HepG2 (cell line): Measurements from ENCODE around the gene CTSW. TPM values are rescaled to one million over a fixed set of nuclear protein-coding genes. Genes with fewer than 3 reads are reported as not detected.

Experiments used
- ATRX ChIP-seq: sonication (generic); formaldehyde crosslinking; IDR thresholded peaks from 2 replicates; pipeline ENCODE4 v1.4.0; 2020; ENCODE audit warnings: missing genetic modification reagents, borderline replicate concordance
- DMTF1 ChIP-seq: sonication (generic); formaldehyde crosslinking; IDR thresholded peaks from 2 replicates; pipeline ENCODE4 v1.4.0; 2020; ENCODE audit warnings: mild to moderate bottlenecking, missing genetic modification reagents
- E2F1 ChIP-seq: sonication (generic); formaldehyde crosslinking; IDR thresholded peaks from 2 replicates; pipeline ENCODE4 v1.5.0; 2020; ENCODE audit warnings: missing genetic modification reagents
- HDAC2 ChIP-seq: sonication (generic); formaldehyde crosslinking; IDR thresholded peaks from 2 replicates; pipeline ENCODE4 v1.4.0; 2020; ENCODE audit warnings: missing genetic modification reagents
- HIVEP1 ChIP-seq: sonication (generic); formaldehyde crosslinking; IDR thresholded peaks from 2 replicates; pipeline ENCODE4 v1.4.0; 2020; ENCODE audit warnings: mild to moderate bottlenecking, missing genetic modification reagents
- HNRNPH1 ChIP-seq: fragments of 200-400 bp; formaldehyde crosslinking; optimal IDR thresholded peaks from 2 replicates; pipeline ENCODE3; 2017; ENCODE audit warnings: mild to moderate bottlenecking, low read depth, low read length
- HNRNPL ChIP-seq: fragments of 200-400 bp; formaldehyde crosslinking; IDR thresholded peaks from 2 replicates; pipeline ENCODE4 v1.6.1; 2017; ENCODE audit warnings: mild to moderate bottlenecking, low read depth, low read length
- HOXA9 ChIP-seq: sonication (generic); formaldehyde crosslinking; IDR thresholded peaks from 2 replicates; pipeline ENCODE4 v1.8.1; 2022; ENCODE audit warnings: missing genetic modification reagents, mild to moderate bottlenecking, moderate library complexity, borderline replicate concordance
- MAFK ChIP-seq, 2 experiments: IDR thresholded peaks in 1 of 2; conservative IDR thresholded peaks in 1 of 2; 2 replicates each; pipeline ENCODE4 v1.6.1; 2011; ENCODE audit warnings: improper control_type of control experiment in 2 of 2, low read length in 2 of 2
- NFE2L1 ChIP-seq: sonication (generic); formaldehyde crosslinking; IDR thresholded peaks from 2 replicates; pipeline ENCODE4 v1.4.0; 2020; ENCODE audit warnings: missing genetic modification reagents, mild to moderate bottlenecking, borderline replicate concordance
- SIX4 ChIP-seq: sonication (generic); formaldehyde crosslinking; IDR thresholded peaks from 2 replicates; pipeline ENCODE4 v1.4.0; 2020; ENCODE audit warnings: missing genetic modification reagents
- TOE1 ChIP-seq: sonication (generic); formaldehyde crosslinking; IDR thresholded peaks from 2 replicates; pipeline ENCODE4 v1.4.0; 2020; ENCODE audit warnings: mild to moderate bottlenecking, missing genetic modification reagents
- ZGPAT ChIP-seq: IDR thresholded peaks from 2 replicates; pipeline ENCODE4 v1.6.1; 2016; ENCODE audit warnings: mild to moderate bottlenecking
- ZNF275 ChIP-seq: sonication (generic); formaldehyde crosslinking; IDR thresholded peaks from 2 replicates; pipeline ENCODE4 v1.8.0; 2022; ENCODE audit warnings: missing genetic modification reagents, mild to moderate bottlenecking, inconsistent platforms, borderline replicate concordance
- ZNF337 ChIP-seq: sonication (generic); formaldehyde crosslinking; IDR thresholded peaks from 2 replicates; pipeline ENCODE4 v1.5.1; 2020; ENCODE audit warnings: missing genetic modification reagents, low read depth, mild to moderate bottlenecking, borderline replicate concordance
- ZNF432 ChIP-seq: sonication (generic); formaldehyde crosslinking; IDR thresholded peaks from 2 replicates; pipeline ENCODE4 v1.5.0; 2020; ENCODE audit warnings: missing genetic modification reagents, mild to moderate bottlenecking, borderline replicate concordance
- ZNF441 ChIP-seq: sonication (generic); formaldehyde crosslinking; IDR thresholded peaks from 2 replicates; pipeline ENCODE4 v1.7.0; 2021; ENCODE audit warnings: missing genetic modification reagents, borderline replicate concordance
- ZNF589 ChIP-seq: sonication (generic); formaldehyde crosslinking; conservative IDR thresholded peaks from 2 replicates; pipeline ENCODE4 v1.8.0; 2022; ENCODE audit warnings: mild to moderate bottlenecking, moderate library complexity, missing genetic modification reagents
- ZNF605 ChIP-seq: sonication (generic); formaldehyde crosslinking; IDR thresholded peaks from 2 replicates; pipeline ENCODE4 v1.8.0; 2022; ENCODE audit warnings: mild to moderate bottlenecking, missing genetic modification reagents
- ZNF607 ChIP-seq: sonication (generic); formaldehyde crosslinking; IDR thresholded peaks from 2 replicates; pipeline ENCODE4 v1.5.1; 2020; ENCODE audit warnings: missing genetic modification reagents, mild to moderate bottlenecking, borderline replicate concordance
- ZNF704 ChIP-seq: sonication (generic); formaldehyde crosslinking; IDR thresholded peaks from 2 replicates; pipeline ENCODE4 v1.8.1; 2023; ENCODE audit warnings: mild to moderate bottlenecking, inconsistent platforms, moderate library complexity, missing genetic modification reagents, borderline replicate concordance
- ZNF766 ChIP-seq: sonication (generic); formaldehyde crosslinking; IDR thresholded peaks from 2 replicates; pipeline ENCODE4 v1.5.0; 2020; ENCODE audit warnings: missing genetic modification reagents, borderline replicate concordance
- polyA plus RNA-seq, 8 experiments: library from polyadenylated mRNA; depleted of rRNA in 3 of 8; stranded (reverse) in 7 of 8; unstranded in 1 of 8; fragments of >200 nt; fragmentation: Illumina TruSeq in 4 of 8; extraction: Trizol in 4 of 8; gene quantifications; 2 replicates each; pipeline versions ENCODE4 v1.2.1 to v1.2.3, GENCODE V29; 2011 to 2016; ENCODE audit warnings: low read depth in 4 of 8, missing spikeins in 1 of 8, mixed read lengths in 1 of 8; ENCODE audit not compliant: insufficient read depth in 1 of 8
- total RNA-seq, 5 experiments: library from RNA; depleted of rRNA; stranded (reverse); fragments of >200 nt; fragmentation: Illumina TruSeq; extraction: Trizol; gene quantifications; 2 replicates each; pipeline ENCODE4 v1.2.3, GENCODE V29; 2016; ENCODE audit warnings: low read depth in 1 of 5

CTSW gene
- total and polyA plus RNA-seq, 2 of the 13 experiments (the other 11 are each of a cell fraction or from before 2014, with no cell fraction given), result 0.09 TPM; not detected in 1

GRCh38 chr11:65899356-65900124 is 19.9 kb downstream of the CTSW start (continued):
- no peak for TF ChIP-seq ZNF704
- no peak for TF ChIP-seq TOE1
- no peak for TF ChIP-seq ZNF337
- TF ChIP-seq HDAC2 (CRISPR knock-in tag), result peak; percentile 66; the same call in 1 of the 2 replicates
- no peak for TF ChIP-seq HNRNPH1
- TF ChIP-seq ATRX (CRISPR knock-in tag), result no peak
- TF ChIP-seq ZNF441 (CRISPR knock-in tag), result no peak
- 0 out of 2 replicates have a peak, but pooled peaks have one; percentile 74 for TF ChIP-seq HOXA9 (CRISPR knock-in tag)
- no peak for TF ChIP-seq DMTF1 (CRISPR knock-in tag)
- peak; percentile 97; the same call in 1 of the 2 replicates for TF ChIP-seq HIVEP1 (CRISPR knock-in tag)
- peak; percentile 80 for TF ChIP-seq ZGPAT (CRISPR knock-in tag)
- no peak; the same call in 1 of the 2 replicates for TF ChIP-seq ZNF607 (CRISPR knock-in tag)
- TF ChIP-seq ZNF275, result no peak
- peak; percentile 1 to 53; a peak in 1 of 4 replicates for TF ChIP-seq MAFK (conservative IDR thresholded peaks at IDR 0.05 in 1 of 2, IDR thresholded peaks at IDR 0.05 in 1 of 2; ENCODE audit: low read length in 2 of 2)
- TF ChIP-seq ZNF605 (CRISPR knock-in tag), result peak; percentile 87
- TF ChIP-seq E2F1 (CRISPR knock-in tag), result no peak
- TF ChIP-seq SIX4 (CRISPR knock-in tag), result no peak
- TF ChIP-seq ZNF766, result no peak
- TF ChIP-seq ZNF589, result peak; percentile 90; the same call in 1 of the 2 replicates
- no peak for TF ChIP-seq ZNF432 (CRISPR knock-in tag)
- TF ChIP-seq HNRNPL, result peak; percentile 91
- TF ChIP-seq NFE2L1 (CRISPR knock-in tag), result no peak
